ENCODE measurements around the gene CUL7. TPM values are rescaled to one million over a fixed set of nuclear protein-coding genes. Genes with fewer than 3 reads are reported as not detected.

CUL7 gene
- polyA plus RNA-seq, 1 donor (not counting 4 experiments of a cell fraction or from before 2014, with no cell fraction given), result 8.1 TPM

GRCh38 chr6:43020052-43020705, 33.5 kb downstream of the CUL7 start:
- Histone ChIP-seq H3K79me2 (ENCODE audit: control insufficient read depth, insufficient read depth, low read length) (peaks cover 56% of the 10 kb centered on the region), H3K9me1 (ENCODE audit: control insufficient read depth, extremely low read depth, insufficient read depth, low read length) (no peaks in the 10 kb centered on the region), H3K4me1 (ENCODE audit: control insufficient read depth, extremely low read depth, insufficient read depth, low read length) (peaks cover 9% of the 10 kb centered on the region), H3K4me3 (ENCODE audit: control insufficient read depth in 2 of 3, extremely low read depth in 1 of 3, insufficient read depth in 2 of 3, low read depth in 1 of 3, low read length in 3 of 3) (no peak overlapping the region), H3K9ac (ENCODE audit: control insufficient read depth, extremely low read depth, insufficient read depth, low read length) (no peak overlapping the region), H3K9me3 (ENCODE audit: control insufficient read depth, low read depth, low read length) (no peaks in the 10 kb centered on the region), H2AFZ (ENCODE audit: control insufficient read depth, low read length) (no peak overlapping the region), H3K27ac (ENCODE audit: control insufficient read depth, insufficient read depth, low read length) (no peak overlapping the region), H3K4me2 (ENCODE audit: control insufficient read depth, extremely low read depth, insufficient read depth, low read depth, low read length) (no peak overlapping the region), H3K27me3 (ENCODE audit: control insufficient read depth, extremely low read depth, insufficient read depth, low read length) (no peaks in the 10 kb centered on the region), H4K20me1 (ENCODE audit: control insufficient read depth, extremely low read depth, insufficient read depth, low read length) (no peaks in the 10 kb centered on the region), H3K36me3 (ENCODE audit: control insufficient read depth in 2 of 2, extremely low read depth in 1 of 2, insufficient read depth in 2 of 2, low read length in 2 of 2) (peaks cover 18 to 21% of the 10 kb centered on the region in 2 experiments)
- FAIRE-seq, result no peak
- no peak for DNase-seq (ENCODE audit: low read depth, low spot score)
- TF ChIP-seq CTCF (optimal IDR thresholded peaks at IDR 0.05 in 1 of 3, IDR thresholded peaks at IDR 0.05 in 1 of 3, conservative IDR thresholded peaks at IDR 0.05 in 1 of 3; ENCODE audit: extremely low read depth in 1 of 3, insufficient read depth in 2 of 3, low read length in 3 of 3) (no peak), EZH2 (IDR thresholded peaks at IDR 0.05; ENCODE audit: low read length) (no peak)
- dilution Hi-C loops (cut with MboI; ENCODE audit: extremely low pct_ligation_motif_present, low sequenced_read_pairs), result no loop called here

- Histone ChIP-seq H3K79me2 (ENCODE audit: control insufficient read depth, insufficient read depth, low read length) (peaks cover 57% of the 10 kb centered on the region), H4K20me1 (ENCODE audit: control insufficient read depth, extremely low read depth, insufficient read depth, low read length) (no peaks in the 10 kb centered on the region), H3K4me1 (ENCODE audit: control insufficient read depth, extremely low read depth, insufficient read depth, low read length) (peaks cover 15% of the 10 kb centered on the region), H3K27ac (ENCODE audit: control insufficient read depth, insufficient read depth, low read length) (no peak overlapping the region), H3K9ac (ENCODE audit: control insufficient read depth, extremely low read depth, insufficient read depth, low read length) (no peak overlapping the region), H3K9me1 (ENCODE audit: control insufficient read depth, extremely low read depth, insufficient read depth, low read length) (no peaks in the 10 kb centered on the region), H3K9me3 (ENCODE audit: control insufficient read depth, low read depth, low read length) (no peaks in the 10 kb centered on the region), H3K4me3 (ENCODE audit: control insufficient read depth in 2 of 3, extremely low read depth in 1 of 3, insufficient read depth in 2 of 3, low read depth in 1 of 3, low read length in 3 of 3) (no peak overlapping the region), H2AFZ (ENCODE audit: control insufficient read depth, low read length) (no peak overlapping the region), H3K36me3 (ENCODE audit: control insufficient read depth in 2 of 2, extremely low read depth in 1 of 2, insufficient read depth in 2 of 2, low read length in 2 of 2) (peaks cover 8 to 16% of the 10 kb centered on the region in 2 experiments), H3K27me3 (ENCODE audit: control insufficient read depth, extremely low read depth, insufficient read depth, low read length) (no peaks in the 10 kb centered on the region), H3K4me2 (ENCODE audit: control insufficient read depth, extremely low read depth, insufficient read depth, low read depth, low read length) (no peak overlapping the region)
- TF ChIP-seq CTCF (optimal IDR thresholded peaks at IDR 0.05 in 1 of 3, IDR thresholded peaks at IDR 0.05 in 1 of 3, conservative IDR thresholded peaks at IDR 0.05 in 1 of 3; ENCODE audit: extremely low read depth in 1 of 3, insufficient read depth in 2 of 3, low read length in 3 of 3), result no peak
- dilution Hi-C loops (cut with MboI; ENCODE audit: extremely low pct_ligation_motif_present, low sequenced_read_pairs), result no loop called here
- DNase-seq (ENCODE audit: low read depth, low spot score), result no peak
- FAIRE-seq, result no peak
Measured at GRCh38 chr6:43019152-43019551, 34.5 kb downstream of the CUL7 start.

Data from keratinocyte (primary cell).